GM12873 (cell line): ENCODE measurements around the gene PLEK2.

ENCODE experiments used
- CTCF ChIP-seq: IDR thresholded peaks from 2 replicates; pipeline ENCODE4 v1.5.1; 2012; ENCODE audit warnings: low read depth, mild to moderate bottlenecking, moderate library complexity, low read length, control low read depth; ENCODE audit not compliant: insufficient read depth; ENCODE audit errors: missing control alignments

PLEK2 gene

GRCh38 chr14:67360470-67361206 lies 51.3 kb downstream of the PLEK2 start:
- TF ChIP-seq CTCF, result no peak

- peak; percentile 97 for TF ChIP-seq CTCF
These were observed 52.0 kb downstream of the PLEK2 start, which contains the start of the genes ATP6V1D and EIF2S1 for GRCh38 chr14:67359775-67360469. TSS of gene ATP6V1D (minus strand) at chr14:67359804. CDS start at chr14:67359698, 106 bp downstream. TSS of gene EIF2S1 (plus strand) at chr14:67360328. CDS start at chr14:67364768, 4,440 bp downstream.

- TF ChIP-seq CTCF, result no peak
These were observed 52.8 kb downstream of the PLEK2 start for GRCh38 chr14:67358924-67359774.

GRCh38 chr14:67357969-67358354 lies 54.0 kb downstream of the PLEK2 start:
- TF ChIP-seq CTCF, result no peak

GRCh38 chr14:67357186-67357968 lies 54.6 kb downstream of the PLEK2 start:
- no peak for TF ChIP-seq CTCF

- no peak for TF ChIP-seq CTCF
These were observed 59.9 kb downstream of the PLEK2 start for GRCh38 chr14:67352055-67352454.
